BLaER1 (cell line): ENCODE measurements around the gene ACSS1.
A peak's percentile ranks its signal among the peaks of the same experiment; 100 is the strongest.

Source experiments
- H3K27ac ChIP-seq: shearing (Covaris generic); formaldehyde crosslinking; 2 replicates; pipeline ENCODE4 v1.8.1; 2022
- H3K27me3 ChIP-seq: shearing (Covaris generic); formaldehyde crosslinking; 2 replicates; pipeline ENCODE4 v1.8.1; 2022
- H3K36me3 ChIP-seq: shearing (Covaris generic); formaldehyde crosslinking; 2 replicates; pipeline ENCODE4 v1.8.1; 2022
- H3K4me1 ChIP-seq: shearing (Covaris generic); formaldehyde crosslinking; 2 replicates; pipeline ENCODE4 v1.8.1; 2022
- H3K4me2 ChIP-seq: shearing (Covaris generic); formaldehyde crosslinking; 2 replicates; pipeline ENCODE4 v1.8.1; 2022
- H3K4me3 ChIP-seq: shearing (Covaris generic); formaldehyde crosslinking; 2 replicates; pipeline ENCODE4 v1.8.1; 2022
- H3K9ac ChIP-seq: shearing (Covaris generic); formaldehyde crosslinking; 2 replicates; pipeline ENCODE4 v1.8.1; 2022
- H3K9me3 ChIP-seq: shearing (Covaris generic); formaldehyde crosslinking; 2 replicates; pipeline ENCODE4 v1.8.1; 2022
- H4K20me1 ChIP-seq: shearing (Covaris generic); formaldehyde crosslinking; 2 replicates; pipeline ENCODE4 v1.8.1; 2022
- Cebpa-rat ChIP-seq: shearing (Covaris generic); IDR thresholded peaks from 2 replicates; pipeline ENCODE4 v1.8.1; 2022

Gene ACSS1

GRCh38 chr20:25054096-25054820 lies 3.7 kb downstream of the ACSS1 start:
- Histone ChIP-seq H3K4me1 (peaks cover 86% of the 10 kb centered on the region), H3K4me2 (peak overlapping the region; percentile 97), H3K27ac (no peak overlapping the region), H3K36me3 (peaks cover 22% of the 10 kb centered on the region), H3K4me3 (no peak overlapping the region), H3K27me3 (no peaks in the 10 kb centered on the region), H4K20me1 (peaks cover 77% of the 10 kb centered on the region), H3K9me3 (no peaks in the 10 kb centered on the region), H3K9ac (no peak overlapping the region)
- TF ChIP-seq Cebpa-rat = no peak

GRCh38 chr20:25053255-25054031 lies 4.5 kb downstream of the ACSS1 start:
- H3K4me1 ChIP-seq = peaks cover 85% of the 10 kb centered on the region
- H3K27me3 ChIP-seq = no peaks in the 10 kb centered on the region
- no peak for TF ChIP-seq Cebpa-rat
- H3K36me3 ChIP-seq = peaks cover 25% of the 10 kb centered on the region
- peaks cover 85% of the 10 kb centered on the region for H4K20me1 ChIP-seq
- H3K27ac ChIP-seq = peak overlapping the region; percentile 43
- H3K4me3 ChIP-seq = no peak overlapping the region
- H3K4me2 ChIP-seq = peak overlapping the region; percentile 97
- peak overlapping the region; percentile 61 for H3K9ac ChIP-seq
- H3K9me3 ChIP-seq = no peaks in the 10 kb centered on the region

DNA sequence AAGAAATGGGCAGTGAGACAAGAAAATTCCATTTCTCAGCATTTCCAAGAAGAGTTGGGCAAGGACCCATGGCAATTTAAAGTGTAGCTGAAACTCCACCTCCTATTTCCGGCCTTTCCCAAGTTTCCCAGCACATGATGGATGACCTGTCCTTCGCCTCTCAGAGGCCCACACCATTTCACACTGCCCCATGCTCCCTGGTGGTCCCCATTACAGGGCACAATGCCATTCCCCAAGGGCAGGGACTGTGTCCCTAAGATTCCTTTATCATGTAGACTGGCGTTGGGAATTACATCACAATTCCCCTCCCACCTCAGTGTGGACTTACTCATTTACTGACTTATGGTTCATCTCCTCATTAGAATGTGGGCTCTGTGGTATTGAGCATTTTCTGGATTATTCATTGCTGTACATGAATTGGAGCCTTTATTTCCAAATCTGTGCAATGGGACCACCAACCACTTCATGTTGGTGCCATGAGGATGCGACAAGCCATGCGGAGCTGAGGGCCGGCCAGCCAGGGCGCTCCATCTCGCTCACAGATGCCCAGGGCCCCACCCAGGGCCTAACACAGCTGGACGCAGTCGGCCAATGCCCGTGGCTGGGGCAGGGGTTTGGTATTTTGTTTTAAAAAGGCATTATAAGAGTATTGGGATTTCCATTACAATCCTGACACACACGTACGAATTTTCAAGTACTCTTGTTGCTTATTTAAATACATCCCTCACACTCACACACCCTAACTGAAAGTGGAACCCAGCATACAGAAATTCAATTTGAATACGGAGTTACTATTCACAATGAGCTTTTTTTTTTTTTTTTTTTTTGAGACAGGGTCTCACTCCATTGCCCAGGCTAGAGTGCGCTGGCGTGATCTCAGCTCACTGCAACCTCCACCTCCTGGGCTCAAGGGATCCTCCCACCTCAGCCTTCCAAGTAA lies 5.4 kb downstream of the ACSS1 start:
- H3K27me3 ChIP-seq = no peaks in the 10 kb centered on the region
- peak overlapping the region; percentile 97 for H3K4me2 ChIP-seq
- no peak overlapping the region for H3K4me3 ChIP-seq
- H3K36me3 ChIP-seq = peaks cover 35% of the 10 kb centered on the region
- peaks cover 94% of the 10 kb centered on the region for H4K20me1 ChIP-seq
- no peak for TF ChIP-seq Cebpa-rat
- H3K4me1 ChIP-seq = peaks cover 92% of the 10 kb centered on the region
- no peaks in the 10 kb centered on the region for H3K9me3 ChIP-seq
- H3K27ac ChIP-seq = peak overlapping the region; percentile 43; the same call in 1 of the 2 replicates
- H3K9ac ChIP-seq = peak overlapping the region; percentile 61; the same call in 1 of the 2 replicates

- Histone ChIP-seq H3K4me3 (no peak overlapping the region), H4K20me1 (peaks cover 100% of the 10 kb centered on the region)
Observed at GRCh38 chr20:25051386-25052155, 6.4 kb downstream of the ACSS1 start.

GRCh38 chr20:25050501-25051350 lies 7.2 kb downstream of the ACSS1 start:
- H3K4me3 ChIP-seq = no peak overlapping the region
- no peak overlapping the region for H3K9ac ChIP-seq
- H3K4me1 ChIP-seq = peaks cover 93% of the 10 kb centered on the region
- peak overlapping the region; percentile 51 for H3K4me2 ChIP-seq
- no peaks in the 10 kb centered on the region for H3K27me3 ChIP-seq
- 0 out of 2 replicates have a peak overlapping the region, but pooled peaks have one; percentile 10 for H3K27ac ChIP-seq
- TF ChIP-seq Cebpa-rat = no peak
- no peaks in the 10 kb centered on the region for H3K9me3 ChIP-seq
- H4K20me1 ChIP-seq = peaks cover 94% of the 10 kb centered on the region
- H3K36me3 ChIP-seq = peaks cover 50% of the 10 kb centered on the region

More at GRCh38 chr20:25051386-25052155, 6.4 kb downstream of the ACSS1 start:
- H3K9ac ChIP-seq = no peak overlapping the region
- peak overlapping the region; percentile 51 for H3K4me2 ChIP-seq
- no peak overlapping the region for H3K27ac ChIP-seq
- H3K36me3 ChIP-seq = peaks cover 44% of the 10 kb centered on the region
- no peaks in the 10 kb centered on the region for H3K27me3 ChIP-seq
- no peaks in the 10 kb centered on the region for H3K9me3 ChIP-seq
- peaks cover 93% of the 10 kb centered on the region for H3K4me1 ChIP-seq
- TF ChIP-seq Cebpa-rat = no peak

DNA sequence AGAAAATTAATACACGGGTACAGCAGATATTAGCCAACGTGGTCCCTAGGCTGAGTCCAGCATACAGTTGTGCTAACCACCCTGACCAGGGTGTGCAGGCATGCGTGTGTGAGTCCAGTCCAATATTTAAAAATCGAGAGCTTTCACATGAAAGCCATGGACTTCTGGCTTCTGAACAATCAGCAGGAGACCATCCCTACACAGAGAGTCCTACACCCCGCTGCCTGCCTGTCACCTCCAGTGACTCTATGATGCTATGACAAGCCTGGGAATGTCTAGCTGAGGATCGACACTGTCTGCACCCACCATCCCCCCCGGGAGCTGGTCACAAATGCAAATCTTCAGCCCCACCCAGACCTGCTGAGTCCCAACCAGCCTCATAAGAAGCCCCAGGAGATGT lies 7.9 kb downstream of the ACSS1 start:
- H3K36me3 ChIP-seq = peaks cover 43% of the 10 kb centered on the region
- no peak for TF ChIP-seq Cebpa-rat
- H3K27me3 ChIP-seq = no peaks in the 10 kb centered on the region
- H3K4me3 ChIP-seq = no peak overlapping the region
- H4K20me1 ChIP-seq = peaks cover 88% of the 10 kb centered on the region
- no peak overlapping the region for H3K9ac ChIP-seq
- H3K27ac ChIP-seq = 0 out of 2 replicates have a peak overlapping the region, but pooled peaks have one; percentile 10
- H3K9me3 ChIP-seq = no peaks in the 10 kb centered on the region
- H3K4me1 ChIP-seq = peaks cover 93% of the 10 kb centered on the region
- peak overlapping the region; percentile 51 for H3K4me2 ChIP-seq

- H3K36me3 ChIP-seq = peaks cover 42% of the 10 kb centered on the region
- H3K4me2 ChIP-seq = no peak overlapping the region
- no peak for TF ChIP-seq Cebpa-rat
- H3K9ac ChIP-seq = no peak overlapping the region
- H3K9me3 ChIP-seq = no peaks in the 10 kb centered on the region
- no peaks in the 10 kb centered on the region for H3K27me3 ChIP-seq
- peaks cover 81% of the 10 kb centered on the region for H4K20me1 ChIP-seq
- H3K4me3 ChIP-seq = no peak overlapping the region
- H3K4me1 ChIP-seq = peaks cover 93% of the 10 kb centered on the region
- 0 out of 2 replicates have a peak overlapping the region, but pooled peaks have one; percentile 10 for H3K27ac ChIP-seq
Observed at GRCh38 chr20:25049261-25050060, 8.5 kb downstream of the ACSS1 start.
